Amygdala (tissue), 56 donors: ENCODE data around the gene PGM1.

Experiments
- DNase-seq, 56 donors: peaks; one replicate each; lab custom pipeline; 2025; lab: John Stamatoyannopoulos, UW

The PGM1 gene

DNA sequence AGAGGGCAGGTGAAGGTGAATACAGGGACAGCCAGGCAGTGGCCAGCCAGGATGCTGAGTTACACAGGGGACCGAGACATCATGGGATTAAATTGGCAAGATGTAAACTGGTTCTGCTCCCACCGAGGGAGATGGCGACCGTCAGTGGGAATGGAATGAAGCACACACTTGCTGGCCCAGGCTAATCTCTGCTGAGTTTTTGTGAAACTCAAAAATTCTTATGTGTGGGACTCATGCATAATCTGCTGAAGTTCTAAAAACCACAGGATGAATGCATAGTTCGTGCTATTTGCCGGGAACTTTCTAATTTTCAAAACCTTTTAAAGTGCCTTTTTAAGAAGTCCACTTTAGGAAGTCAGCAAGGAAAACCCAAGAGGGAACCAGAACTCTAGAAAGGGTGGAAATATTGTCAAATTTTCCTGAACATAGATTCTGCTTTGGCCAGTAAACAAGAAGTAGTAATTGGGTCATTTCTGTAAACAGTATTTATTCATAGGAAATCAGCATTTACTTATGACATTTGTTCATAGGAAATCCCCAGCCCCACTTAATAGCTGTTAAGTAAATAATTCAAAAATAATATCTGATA is 95.2 kb downstream of the PGM1 start:
- no peak for DNase-seq

GRCh38 chr1:63690966-63691700 is 97.9 kb downstream of the PGM1 start:
- no peak for DNase-seq

- DNase-seq, result peak in 27 of 56 donors; percentile 2 to 70 (median 14)
Measured at GRCh38 chr1:63691701-63692425, 98.7 kb downstream of the PGM1 start.

DNA sequence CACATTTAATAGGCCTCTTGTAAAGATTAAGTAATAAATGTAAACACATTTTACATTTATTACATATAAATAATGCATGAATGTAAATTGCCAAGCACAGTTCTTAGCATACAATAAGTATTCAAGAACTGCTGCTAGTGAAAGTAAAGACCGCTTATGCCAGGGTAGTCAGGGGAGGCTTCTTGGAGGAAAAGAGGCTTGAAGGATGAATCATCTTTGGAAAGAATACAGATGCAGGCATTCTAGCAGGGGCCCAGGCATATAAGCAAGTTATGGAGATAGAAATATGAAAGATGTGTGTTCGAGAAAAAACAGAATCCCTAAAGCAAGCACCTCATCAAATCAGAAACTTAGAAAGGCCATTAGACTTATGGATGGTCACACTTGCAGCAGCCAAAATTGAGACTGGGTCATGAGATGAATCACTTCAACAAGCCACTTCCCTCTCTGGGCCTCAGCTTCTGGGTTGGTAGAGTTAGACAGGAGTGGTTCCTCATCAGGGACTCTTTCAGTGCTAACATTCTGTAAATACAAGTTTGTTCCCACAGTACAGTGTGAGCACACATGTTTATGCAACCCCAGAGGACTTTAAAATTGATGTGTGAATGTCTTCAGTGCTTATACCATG is 100.8 kb downstream of the PGM1 start:
- no peak for DNase-seq

- peak in 17 of 56 donors; percentile 1 to 48 (median 10) for DNase-seq
Measured at GRCh38 chr1:63698001-63698838, 105.0 kb downstream of the PGM1 start.

DNA sequence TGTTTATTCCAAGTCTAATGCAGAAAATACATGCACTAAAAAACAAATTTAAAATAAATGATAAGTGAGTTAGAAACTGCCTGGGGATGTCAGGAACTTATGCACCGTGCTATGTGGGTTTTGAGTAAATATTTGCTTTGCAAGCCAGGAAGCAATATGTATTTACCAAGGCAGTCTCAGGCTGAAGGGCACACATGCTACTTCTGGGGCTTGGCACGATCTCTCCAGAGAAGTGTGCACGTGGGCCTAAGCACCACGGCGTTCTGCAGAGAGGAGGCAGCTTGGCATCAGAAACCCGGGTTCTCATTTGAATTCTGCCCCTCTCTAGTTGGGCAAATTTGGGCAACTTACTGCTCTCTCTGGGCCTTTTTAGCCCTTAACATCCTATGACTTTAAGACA is 108.0 kb downstream of the PGM1 start:
- no peak for DNase-seq

DNA sequence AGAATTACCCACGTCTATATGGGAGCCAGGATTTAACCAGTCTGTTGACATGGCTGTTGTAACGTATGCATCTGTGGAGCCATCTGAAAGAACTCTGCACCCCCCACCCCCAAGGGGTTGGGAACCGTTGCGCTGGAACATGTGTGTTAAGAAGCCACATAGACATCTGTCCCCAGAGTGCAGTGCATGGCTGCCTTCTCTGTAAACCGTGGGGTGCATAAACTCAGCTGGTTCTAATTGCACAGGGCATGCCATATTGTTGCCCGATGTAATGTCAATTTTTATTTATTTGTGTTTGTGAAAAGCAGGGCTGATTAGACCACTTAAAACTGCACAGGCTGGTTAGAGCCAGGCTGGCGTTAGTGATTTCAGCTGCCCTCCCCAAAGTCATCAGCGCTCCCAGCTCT is 110.5 kb downstream of the PGM1 start:
- no peak for DNase-seq

GRCh38 chr1:63704443-63704842 is 111.2 kb downstream of the PGM1 start:
- no peak for DNase-seq

GRCh38 chr1:63705078-63705477 is 111.9 kb downstream of the PGM1 start:
- no peak for DNase-seq

- no peak for DNase-seq
Measured at GRCh38 chr1:63709267-63709828, 116.1 kb downstream of the PGM1 start.
